ENCODE results near the gene ZNF618. TPM values are rescaled to one million over a fixed set of nuclear protein-coding genes. Genes with fewer than 3 reads are reported as not detected.

The ZNF618 gene
- total RNA-seq, 8 experiments from 2014 or later = 3.4 to 41.6 (median 20.4) TPM

- ATAC-seq (replicated peaks in 6 of 8) = no peak
- WGBS, 10 experiments = 62 to 100% (median 100%) methylated on average over 1 to 2 of the region's 10 CpGs; no CpG with 5 or more reads in 4 of the 10 experiments
- Histone ChIP-seq H3K4me1 (replicated peaks in 1 of 2) (no peaks in the 10 kb centered on the region), H3K27ac (no peak overlapping the region), H3K4me3 (no peak overlapping the region)
- in situ Hi-C loops (cut with MboI; ENCODE audit: low pct_unique_long_range_greater_than_20kb in 2 of 9, low sequenced_read_pairs in 9 of 9, unreplicated experiment in 9 of 9) = no loop called here
Observed at GRCh38 chr9:114006931-114007691, 131.0 kb downstream of the ZNF618 start.

- WGBS, 10 experiments = 80 to 100% (median 83%) methylated on average over 1 to 7 of the region's 18 CpGs; no CpG with 5 or more reads in 4 of the 10 experiments
- no peak overlapping the region for H3K4me3 ChIP-seq
- no peak for ATAC-seq (replicated peaks in 6 of 8)
- in situ Hi-C loops (cut with MboI; ENCODE audit: low pct_unique_long_range_greater_than_20kb in 2 of 9, low sequenced_read_pairs in 9 of 9, unreplicated experiment in 9 of 9) = no loop called here
- H3K4me1 ChIP-seq (replicated peaks in 1 of 2) = no peaks in the 10 kb centered on the region
- no peak overlapping the region for H3K27ac ChIP-seq
Observed at GRCh38 chr9:114007991-114008666, 132.0 kb downstream of the ZNF618 start.

GRCh38 chr9:114008667-114009410 lies 132.7 kb downstream of the ZNF618 start:
- ATAC-seq (replicated peaks in 6 of 8) = no peak
- WGBS, 10 experiments = 60 to 100% (median 92%) methylated on average over 1 to 4 of the region's 9 CpGs; no CpG with 5 or more reads in 5 of the 10 experiments
- in situ Hi-C loops (cut with MboI; ENCODE audit: low pct_unique_long_range_greater_than_20kb in 2 of 9, low sequenced_read_pairs in 9 of 9, unreplicated experiment in 9 of 9) = no loop called here

GRCh38 chr9:114011313-114011712 lies 135.2 kb downstream of the ZNF618 start:
- H3K4me1 ChIP-seq (replicated peaks in 1 of 2) = no peaks in the 10 kb centered on the region
- no peak overlapping the region for H3K27ac ChIP-seq
- 60 to 100% (median 85%) methylated on average over 1 to 9 of the region's 9 CpGs; no CpG with 5 or more reads in 3 of the 10 experiments for WGBS, 10 experiments
- no peak for ATAC-seq (replicated peaks in 6 of 8)
- in situ Hi-C loops (cut with MboI; ENCODE audit: low pct_unique_long_range_greater_than_20kb in 2 of 9, low sequenced_read_pairs in 9 of 9, unreplicated experiment in 9 of 9) = no loop called here
- H3K4me3 ChIP-seq = no peak overlapping the region

More at GRCh38 chr9:114008667-114009410, 132.7 kb downstream of the ZNF618 start:
- Histone ChIP-seq H3K4me3 (no peak overlapping the region), H3K4me1 (replicated peaks in 1 of 2) (no peaks in the 10 kb centered on the region), H3K27ac (no peak overlapping the region)

GRCh38 chr9:114012126-114012525 lies 136.0 kb downstream of the ZNF618 start:
- Histone ChIP-seq H3K27ac (no peak overlapping the region), H3K4me3 (no peak overlapping the region), H3K4me1 (replicated peaks in 1 of 2) (no peaks in the 10 kb centered on the region)
- WGBS, 10 experiments = 13 to 100% (median 64%) methylated on average over 1 to 2 of the region's 2 CpGs; no CpG with 5 or more reads in 3 of the 10 experiments
- no peak for ATAC-seq (replicated peaks in 6 of 8)
- in situ Hi-C loops (cut with MboI; ENCODE audit: low pct_unique_long_range_greater_than_20kb in 2 of 9, low sequenced_read_pairs in 9 of 9, unreplicated experiment in 9 of 9) = no loop called here

GRCh38 chr9:114014044-114014443 lies 137.9 kb downstream of the ZNF618 start:
- no peak for ATAC-seq (replicated peaks in 6 of 8)
- Histone ChIP-seq H3K4me1 (replicated peaks in 1 of 2) (no peaks in the 10 kb centered on the region), H3K27ac (no peak overlapping the region), H3K4me3 (no peak overlapping the region)
- in situ Hi-C loops (cut with MboI; ENCODE audit: low pct_unique_long_range_greater_than_20kb in 2 of 9, low sequenced_read_pairs in 9 of 9, unreplicated experiment in 9 of 9) = no loop called here

- H3K27ac ChIP-seq = no peak overlapping the region
- WGBS, 10 experiments = 33 to 83% (median 62%) methylated on average over 1 to 2 of the region's 2 CpGs; no CpG with 5 or more reads in 2 of the 10 experiments
- in situ Hi-C loops (cut with MboI; ENCODE audit: low pct_unique_long_range_greater_than_20kb in 2 of 9, low sequenced_read_pairs in 9 of 9, unreplicated experiment in 9 of 9) = no loop called here
- H3K4me1 ChIP-seq (replicated peaks in 1 of 2) = no peaks in the 10 kb centered on the region
- H3K4me3 ChIP-seq = no peak overlapping the region
- ATAC-seq (replicated peaks in 6 of 8) = peak in 1 of 8 experiments; percentile 26
Observed at GRCh38 chr9:114015607-114016006, 139.5 kb downstream of the ZNF618 start.

- WGBS, 10 experiments = no CpG with 5 or more reads among the region's 6 CpGs
Observed at GRCh38 chr9:114016101-114016500, 140.0 kb downstream of the ZNF618 start.

GRCh38 chr9:114016629-114017423 lies 140.7 kb downstream of the ZNF618 start:
- in situ Hi-C loops (cut with MboI; ENCODE audit: low pct_unique_long_range_greater_than_20kb in 2 of 9, low sequenced_read_pairs in 9 of 9, unreplicated experiment in 9 of 9) = no loop called here
- Histone ChIP-seq H3K4me1 (replicated peaks in 1 of 2) (no peaks in the 10 kb centered on the region), H3K4me3 (no peak overlapping the region), H3K27ac (no peak overlapping the region)
- 77 to 90% (median 83%) methylated on average over 1 to 6 of the region's 14 CpGs; no CpG with 5 or more reads in 6 of the 10 experiments for WGBS, 10 experiments
- no peak for ATAC-seq (replicated peaks in 6 of 8)

More at GRCh38 chr9:114016101-114016500, 140.0 kb downstream of the ZNF618 start:
- Histone ChIP-seq H3K4me1 (replicated peaks in 1 of 2) (no peaks in the 10 kb centered on the region), H3K27ac (no peak overlapping the region), H3K4me3 (no peak overlapping the region)
- ATAC-seq (replicated peaks in 6 of 8) = no peak
- in situ Hi-C loops (cut with MboI; ENCODE audit: low pct_unique_long_range_greater_than_20kb in 2 of 9, low sequenced_read_pairs in 9 of 9, unreplicated experiment in 9 of 9) = no loop called here

GRCh38 chr9:114017741-114018715 lies 141.9 kb downstream of the ZNF618 start:
- WGBS, 10 experiments = 77 to 100% (median 80%) methylated on average over 1 to 3 of the region's 6 CpGs; no CpG with 5 or more reads in 5 of the 10 experiments
- no peak for ATAC-seq (replicated peaks in 6 of 8)

GRCh38 chr9:114021578-114021977 lies 145.5 kb downstream of the ZNF618 start:
- H3K4me1 ChIP-seq (replicated peaks in 1 of 2) = no peaks in the 10 kb centered on the region
- WGBS, 10 experiments = 0 to 100% (median 78%) methylated on average over 1 to 3 of the region's 3 CpGs; no CpG with 5 or more reads in 2 of the 10 experiments
- in situ Hi-C loops (cut with MboI; ENCODE audit: low pct_unique_long_range_greater_than_20kb in 2 of 9, low sequenced_read_pairs in 9 of 9, unreplicated experiment in 9 of 9) = no loop called here
- peak in 3 of 8 experiments; percentile 78 to 91 (median 89) for ATAC-seq (replicated peaks in 6 of 8)
- H3K27ac ChIP-seq = no peak overlapping the region
- no peak overlapping the region for H3K4me3 ChIP-seq

More at GRCh38 chr9:114017741-114018715, 141.9 kb downstream of the ZNF618 start:
- H3K27ac ChIP-seq = no peak overlapping the region
- in situ Hi-C loops (cut with MboI; ENCODE audit: low pct_unique_long_range_greater_than_20kb in 2 of 9, low sequenced_read_pairs in 9 of 9, unreplicated experiment in 9 of 9) = no loop called here
- H3K4me1 ChIP-seq (replicated peaks in 1 of 2) = no peaks in the 10 kb centered on the region
- no peak overlapping the region for H3K4me3 ChIP-seq

Data from motor neuron (in vitro differentiated cells).